Rectal smooth muscle tissue (tissue), 1 donor: Measurements from ENCODE around the gene B3GALT2.
"Not testable (repeated sequence)": the region's sequence is repeated elsewhere in the genome, so short reads cannot be mapped to it uniquely, and the experiment has no call there.

Source experiments
- H3K27ac ChIP-seq: one replicate; pipeline ENCODE4 v1.7.0; 2013; ENCODE audit warnings: low read depth, low read length, inconsistent platforms
- H3K27me3 ChIP-seq: one replicate; pipeline ENCODE4 v1.7.0; 2013; ENCODE audit warnings: low read length; ENCODE audit not compliant: control insufficient read depth, insufficient read depth
- H3K36me3 ChIP-seq: one replicate; pipeline ENCODE4 v1.7.0; 2013; ENCODE audit warnings: low read length; ENCODE audit not compliant: control insufficient read depth, insufficient read depth
- H3K4me1 ChIP-seq: one replicate; pipeline ENCODE4 v1.7.0; 2013; ENCODE audit warnings: low read length; ENCODE audit not compliant: control insufficient read depth, insufficient read depth
- H3K4me3 ChIP-seq: one replicate; pipeline ENCODE4 v1.7.0; 2013; ENCODE audit warnings: low read length
- H3K9ac ChIP-seq: one replicate; pipeline ENCODE4 v1.7.0; 2013; ENCODE audit warnings: low read length

The B3GALT2 gene, protein sequence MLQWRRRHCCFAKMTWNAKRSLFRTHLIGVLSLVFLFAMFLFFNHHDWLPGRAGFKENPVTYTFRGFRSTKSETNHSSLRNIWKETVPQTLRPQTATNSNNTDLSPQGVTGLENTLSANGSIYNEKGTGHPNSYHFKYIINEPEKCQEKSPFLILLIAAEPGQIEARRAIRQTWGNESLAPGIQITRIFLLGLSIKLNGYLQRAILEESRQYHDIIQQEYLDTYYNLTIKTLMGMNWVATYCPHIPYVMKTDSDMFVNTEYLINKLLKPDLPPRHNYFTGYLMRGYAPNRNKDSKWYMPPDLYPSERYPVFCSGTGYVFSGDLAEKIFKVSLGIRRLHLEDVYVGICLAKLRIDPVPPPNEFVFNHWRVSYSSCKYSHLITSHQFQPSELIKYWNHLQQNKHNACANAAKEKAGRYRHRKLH

GRCh38 chr1:193185901-193186731 is at the start of gene B3GALT2:
Gene B3GALT2 (minus strand): TSS chr1:193186613. CDS start chr1:193181562, 5,051 bp downstream.
- H3K27ac ChIP-seq: peak within 1 kb of the TSS; percentile 20
- no peaks in the 10 kb centered on the region for H3K27me3 ChIP-seq
- H3K9ac ChIP-seq: no peak within 1 kb of the TSS
- no peaks in the 10 kb centered on the region for H3K36me3 ChIP-seq
- peak within 1 kb of the TSS; percentile 44 for H3K4me3 ChIP-seq
- H3K4me1 ChIP-seq: peaks cover 33% of the 10 kb centered on the region

- H3K9ac ChIP-seq: no peak overlapping the region
- H3K27me3 ChIP-seq: no peaks in the 10 kb centered on the region
- H3K4me1 ChIP-seq: no peaks in the 10 kb centered on the region
- H3K27ac ChIP-seq: no peak overlapping the region
- H3K36me3 ChIP-seq: peaks cover 3% of the 10 kb centered on the region
- H3K4me3 ChIP-seq: no peak overlapping the region
Measured at GRCh38 chr1:193234530-193234929, 48.1 kb upstream of the B3GALT2 start.

DNA sequence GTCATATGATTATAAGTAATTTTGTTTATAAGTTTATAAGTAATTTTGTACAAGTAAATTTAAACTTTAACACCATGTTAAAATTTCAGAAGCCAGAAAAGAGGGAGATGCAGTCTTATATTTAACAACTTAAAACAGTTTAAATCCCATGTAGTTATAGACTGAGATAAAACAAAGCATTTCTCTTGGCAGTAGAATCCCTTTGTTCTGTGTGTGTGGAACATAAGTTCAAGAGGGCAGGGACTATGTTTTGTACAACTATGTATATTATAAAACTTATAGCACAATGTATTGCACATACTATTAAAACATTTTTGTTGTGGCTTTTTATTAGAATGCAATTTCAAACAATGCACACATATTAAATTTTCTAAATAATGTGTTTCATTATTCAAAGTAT is 44.7 kb upstream of the B3GALT2 start:
- H3K4me1 ChIP-seq, H3K9ac ChIP-seq, H3K4me3 ChIP-seq, H3K27ac ChIP-seq, H3K36me3 ChIP-seq, H3K27me3 ChIP-seq: not testable (repeated sequence)

DNA sequence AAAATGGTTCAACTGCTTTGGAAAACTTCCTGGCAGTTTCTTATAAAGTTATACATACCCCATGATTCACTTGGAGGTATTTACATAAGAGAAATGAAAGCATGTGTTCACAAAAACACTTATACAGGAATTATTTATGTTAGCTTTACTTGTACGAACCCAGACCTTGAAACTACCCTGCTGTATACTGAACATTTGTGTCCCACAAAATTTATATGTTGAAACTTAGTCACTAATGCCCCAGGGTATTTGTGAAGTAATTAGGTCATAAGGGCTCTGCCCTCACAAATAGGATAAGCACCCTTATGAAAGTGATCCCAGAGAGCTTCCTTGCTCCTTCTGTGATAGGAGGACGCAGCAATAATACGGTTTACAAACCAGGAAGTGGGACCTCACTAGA is 42.7 kb upstream of the B3GALT2 start:
- H3K4me1 ChIP-seq: no peaks in the 10 kb centered on the region
- H3K36me3 ChIP-seq: peaks cover 3% of the 10 kb centered on the region
- no peaks in the 10 kb centered on the region for H3K27me3 ChIP-seq
- H3K9ac ChIP-seq: no peak overlapping the region
- no peak overlapping the region for H3K4me3 ChIP-seq
- no peak overlapping the region for H3K27ac ChIP-seq

DNA sequence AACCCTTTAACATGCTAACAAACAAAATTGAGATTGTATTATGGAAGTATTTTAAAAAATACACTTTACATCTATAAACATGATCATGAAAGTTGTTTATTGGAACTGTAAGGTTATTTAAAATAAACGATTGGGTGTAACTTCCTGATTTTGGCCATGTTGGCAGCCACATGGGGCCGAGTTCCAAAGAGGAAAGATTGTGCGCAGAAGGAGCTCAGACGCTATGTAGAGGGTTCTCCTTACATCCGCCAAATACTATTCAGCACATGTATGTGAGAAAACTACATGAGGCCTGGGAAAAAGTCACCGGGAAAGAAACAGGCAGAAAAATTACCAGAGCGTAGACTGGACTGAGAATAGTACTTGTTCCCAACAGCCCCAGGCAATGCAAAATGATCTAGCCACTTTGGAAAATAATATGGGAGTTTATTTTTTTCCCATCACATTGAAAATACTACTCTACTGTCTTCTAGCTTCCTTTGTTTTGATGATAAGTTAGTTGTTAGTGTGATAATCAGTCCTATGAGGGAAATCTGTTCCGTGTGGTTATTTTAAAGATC is 35.7 kb upstream of the B3GALT2 start:
- Histone ChIP-seq H3K27ac (no peak overlapping the region), H3K36me3 (peaks cover 10% of the 10 kb centered on the region), H3K4me3 (no peak overlapping the region), H3K9ac (no peak overlapping the region), H3K4me1 (no peaks in the 10 kb centered on the region), H3K27me3 (no peaks in the 10 kb centered on the region)

DNA sequence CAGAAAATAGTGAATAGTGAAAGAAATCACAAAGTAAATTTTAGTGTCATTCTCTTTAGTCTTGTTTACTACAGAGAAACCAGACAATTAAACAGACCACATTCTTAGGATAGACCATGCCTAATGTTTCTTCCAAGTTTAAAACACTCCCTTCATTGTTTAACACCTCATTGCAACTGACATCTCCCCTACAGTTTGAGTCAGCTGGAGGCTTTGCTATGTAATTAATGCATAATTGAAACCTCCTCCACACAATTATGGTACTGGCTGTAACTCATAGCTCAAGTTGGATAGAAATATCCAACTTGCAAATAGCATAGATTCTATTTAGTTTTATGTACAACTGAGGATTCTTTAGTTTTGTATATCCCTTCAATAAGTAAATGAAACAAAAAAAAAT is 35.2 kb upstream of the B3GALT2 start:
- Histone ChIP-seq H3K36me3 (peaks cover 10% of the 10 kb centered on the region), H3K4me1 (no peaks in the 10 kb centered on the region), H3K27ac (no peak overlapping the region), H3K27me3 (no peaks in the 10 kb centered on the region), H3K4me3 (no peak overlapping the region), H3K9ac (no peak overlapping the region)

GRCh38 chr1:193219391-193219790 is 33.0 kb upstream of the B3GALT2 start:
- no peak overlapping the region for H3K9ac ChIP-seq
- no peak overlapping the region for H3K27ac ChIP-seq
- no peak overlapping the region for H3K4me3 ChIP-seq
- no peaks in the 10 kb centered on the region for H3K27me3 ChIP-seq
- peaks cover 10% of the 10 kb centered on the region for H3K36me3 ChIP-seq
- no peaks in the 10 kb centered on the region for H3K4me1 ChIP-seq

DNA sequence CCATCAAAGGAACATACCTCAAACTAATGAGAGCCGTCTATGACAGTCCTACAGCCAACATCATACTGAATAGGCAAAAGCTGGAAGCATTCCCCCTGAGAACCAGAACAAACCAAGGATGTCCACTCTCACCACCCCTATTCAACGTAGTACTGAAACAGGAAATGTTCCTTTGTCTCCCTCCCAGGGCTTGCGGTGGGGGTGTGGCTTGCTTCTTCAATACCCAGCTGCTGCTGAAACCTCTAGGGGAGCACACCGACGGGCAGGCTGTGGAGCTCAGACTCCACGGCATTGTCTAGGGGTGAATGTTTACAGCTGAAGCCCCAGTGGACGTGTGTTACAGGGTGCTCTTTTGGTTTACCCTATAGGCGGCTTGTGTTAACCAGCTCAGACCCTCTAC is 30.5 kb upstream of the B3GALT2 start:
- Histone ChIP-seq H3K9ac (no peak overlapping the region), H3K27ac (no peak overlapping the region), H3K4me1 (no peaks in the 10 kb centered on the region), H3K4me3 (no peak overlapping the region), H3K27me3 (no peaks in the 10 kb centered on the region), H3K36me3 (peaks cover 10% of the 10 kb centered on the region)

DNA sequence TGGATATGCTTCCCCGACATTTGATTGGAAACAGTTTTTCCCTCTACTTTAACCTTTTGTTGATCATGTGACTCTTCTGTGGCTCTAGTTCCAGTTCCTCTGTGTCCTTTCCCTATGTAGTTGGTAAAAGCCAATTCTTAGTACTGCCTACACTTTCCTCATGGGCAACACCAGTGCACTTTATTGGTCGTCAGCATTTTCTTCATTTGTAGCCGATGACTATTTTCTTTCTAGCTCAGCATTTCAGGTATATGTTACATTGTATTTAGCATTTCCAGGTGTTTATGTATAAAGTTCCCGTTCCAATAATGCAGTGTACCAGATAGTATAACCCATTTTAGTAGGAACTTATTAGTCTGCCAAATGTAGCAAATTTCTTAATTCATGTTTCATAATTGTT is 27.6 kb upstream of the B3GALT2 start:
- no peak overlapping the region for H3K27ac ChIP-seq
- no peaks in the 10 kb centered on the region for H3K27me3 ChIP-seq
- H3K9ac ChIP-seq: no peak overlapping the region
- H3K4me3 ChIP-seq: no peak overlapping the region
- H3K36me3 ChIP-seq: peaks cover 8% of the 10 kb centered on the region
- H3K4me1 ChIP-seq: no peaks in the 10 kb centered on the region

DNA sequence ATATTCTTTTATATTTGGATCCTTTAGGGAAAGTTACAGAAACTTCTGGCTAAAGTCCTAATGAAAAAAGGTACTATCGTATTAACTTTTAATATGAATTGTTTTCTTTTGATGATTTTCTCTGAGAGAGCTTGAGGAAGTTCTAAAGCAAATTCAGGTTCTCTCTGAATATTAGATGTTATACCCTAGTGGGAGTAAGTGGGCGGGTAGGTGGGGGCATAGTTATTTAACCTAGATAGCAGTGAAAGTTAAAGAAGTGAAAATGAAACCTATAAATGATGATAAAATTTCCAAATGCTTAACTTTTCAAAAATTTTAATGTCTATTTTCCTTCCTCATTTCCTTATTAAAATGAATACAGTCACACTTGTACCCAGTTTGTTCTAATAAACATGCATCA is 26.2 kb upstream of the B3GALT2 start:
- Histone ChIP-seq H3K27ac (no peak overlapping the region), H3K4me1 (no peaks in the 10 kb centered on the region), H3K4me3 (no peak overlapping the region), H3K36me3 (peaks cover 4% of the 10 kb centered on the region), H3K9ac (no peak overlapping the region), H3K27me3 (no peaks in the 10 kb centered on the region)

- no peak overlapping the region for H3K4me3 ChIP-seq
- H3K4me1 ChIP-seq: no peaks in the 10 kb centered on the region
- H3K27me3 ChIP-seq: no peaks in the 10 kb centered on the region
- H3K27ac ChIP-seq: no peak overlapping the region
- H3K36me3 ChIP-seq: peaks cover 2% of the 10 kb centered on the region
- H3K9ac ChIP-seq: no peak overlapping the region
Measured at GRCh38 chr1:193211539-193211938, 25.1 kb upstream of the B3GALT2 start.

DNA sequence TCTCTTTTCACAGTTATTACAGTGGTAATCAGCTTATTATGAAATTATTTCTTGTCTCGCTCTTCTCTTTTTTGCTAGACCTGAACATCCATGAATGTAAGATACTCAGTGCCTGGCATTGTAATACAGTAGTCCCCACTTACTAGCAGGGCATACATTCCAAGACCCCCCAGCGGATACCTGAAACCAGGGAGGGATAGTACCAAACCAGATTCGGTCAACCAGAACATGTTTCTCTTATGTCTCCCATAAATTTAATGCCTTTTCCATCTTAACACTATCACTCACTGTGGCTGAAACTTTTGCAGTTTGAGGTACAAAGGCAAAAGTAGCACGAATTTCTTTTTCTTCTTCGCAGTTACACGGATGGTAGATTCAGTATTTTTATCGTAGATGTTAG is 24.6 kb upstream of the B3GALT2 start:
- Histone ChIP-seq H3K4me1 (no peaks in the 10 kb centered on the region), H3K9ac (no peak overlapping the region), H3K27ac (no peak overlapping the region), H3K36me3 (peaks cover 2% of the 10 kb centered on the region), H3K27me3 (no peaks in the 10 kb centered on the region), H3K4me3 (no peak overlapping the region)
